ENCODE results near the gene PLCH2. TPM values are rescaled to one million over a fixed set of nuclear protein-coding genes. Genes with fewer than 3 reads are reported as not detected.

The PLCH2 gene
- total RNA-seq, 2 experiments from 2014 or later: 8.9 to 10.3 TPM

DNA sequence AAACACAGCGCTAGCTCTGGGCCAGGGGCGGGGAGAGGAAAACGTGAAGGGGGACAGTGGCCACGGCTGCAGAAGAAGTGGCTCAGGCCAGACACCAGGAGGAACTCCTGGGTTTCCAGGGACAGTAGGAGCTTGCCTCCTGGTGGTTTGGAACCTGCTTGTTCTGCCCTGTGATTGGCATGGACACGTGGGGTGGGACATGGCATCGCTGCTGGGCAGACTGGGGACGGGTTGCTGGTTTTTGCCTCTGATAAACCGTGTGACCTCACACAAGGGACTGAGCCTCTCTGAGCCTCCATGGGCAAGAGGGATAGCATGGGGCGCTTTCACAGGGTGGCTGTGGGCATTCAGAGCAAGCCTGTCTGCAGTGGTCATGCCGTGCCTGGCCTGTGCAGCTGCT, 7.5 kb upstream of the PLCH2 start:
- Mint-ChIP-seq H3K27me3 (no peaks in the 10 kb centered on the region), H3K4me1 (ENCODE audit: low read depth) (no peaks in the 10 kb centered on the region), H3K36me3 (no peaks in the 10 kb centered on the region), H3K9me3 (no peaks in the 10 kb centered on the region), H3K27ac (no peak overlapping the region), H3K4me3 (no peak overlapping the region)
- CTCF ChIA-PET: no interaction called here
- intact Hi-C loops (cut with micrococcal nuclease): no loop called here
- no peak for DNase-seq
- POLR2A ChIA-PET: no interaction called here

GRCh38 chr1:2469103-2469940, 6.8 kb upstream of the PLCH2 start:
- H3K4me1 Mint-ChIP-seq (ENCODE audit: low read depth): no peaks in the 10 kb centered on the region
- ChIA-PET POLR2A (no interaction called here), CTCF (no interaction called here)
- no peaks in the 10 kb centered on the region for H3K27me3 Mint-ChIP-seq
- no peaks in the 10 kb centered on the region for H3K36me3 Mint-ChIP-seq
- H3K27ac Mint-ChIP-seq: no peak overlapping the region
- H3K4me3 Mint-ChIP-seq: no peak overlapping the region
- no peak for DNase-seq
- H3K9me3 Mint-ChIP-seq: no peaks in the 10 kb centered on the region
- intact Hi-C loops (cut with micrococcal nuclease): no loop called here

DNA sequence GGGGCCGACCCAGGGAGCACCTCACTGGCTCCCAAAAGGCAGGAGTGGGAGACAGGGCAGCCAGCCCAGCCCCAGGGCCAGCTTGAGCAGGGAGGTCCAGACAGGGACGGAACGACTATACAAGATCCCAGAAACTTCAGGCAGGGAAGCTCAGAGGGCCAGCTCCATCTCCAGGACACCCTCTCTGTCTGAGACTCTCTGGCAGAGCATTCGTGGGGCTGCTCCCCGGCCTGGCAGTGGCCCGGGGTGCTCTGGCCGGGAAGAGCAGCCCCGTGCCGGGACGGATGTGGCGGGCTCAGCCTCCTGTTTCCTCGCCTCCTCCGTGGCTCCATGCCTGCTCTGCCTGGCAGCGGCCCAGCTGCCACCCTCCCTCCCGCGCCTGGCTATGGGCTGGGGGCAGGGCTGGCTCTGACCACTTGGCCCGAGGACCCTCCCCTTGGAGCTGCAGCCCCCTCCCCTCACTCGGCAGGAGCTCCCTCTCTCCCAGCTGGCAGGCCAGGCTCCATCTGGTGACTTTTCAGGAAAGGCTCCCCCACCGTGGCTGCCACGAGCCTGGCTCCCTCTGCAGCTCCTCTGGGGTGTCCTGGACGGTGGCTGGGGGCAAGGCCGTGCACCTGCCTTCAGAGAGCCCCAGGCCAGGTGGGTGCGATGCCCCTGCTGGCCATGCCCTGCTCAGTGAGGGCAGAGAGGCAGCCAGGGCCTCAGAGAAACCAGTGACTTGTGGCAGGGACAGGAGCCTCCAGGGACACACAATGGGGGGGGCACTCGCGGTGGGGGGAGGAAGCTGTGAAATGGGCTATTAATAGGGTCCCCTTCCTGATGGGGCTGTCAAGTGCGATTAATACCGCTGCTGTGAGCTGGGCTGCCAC, 5.6 kb upstream of the PLCH2 start:
- no peaks in the 10 kb centered on the region for H3K4me1 Mint-ChIP-seq (ENCODE audit: low read depth)
- intact Hi-C loops (cut with micrococcal nuclease): no loop called here
- CTCF ChIA-PET: no interaction called here
- no peaks in the 10 kb centered on the region for H3K36me3 Mint-ChIP-seq
- POLR2A ChIA-PET: interaction anchor here (1.3 kb wide), 1 partner anchor 10 kb away, joined by 4 read pairs; no protein-coding TSS in a partner anchor
- H3K27me3 Mint-ChIP-seq: no peaks in the 10 kb centered on the region
- no peak overlapping the region for H3K27ac Mint-ChIP-seq
- DNase-seq: no peak
- no peaks in the 10 kb centered on the region for H3K9me3 Mint-ChIP-seq
- no peak overlapping the region for H3K4me3 Mint-ChIP-seq

DNA sequence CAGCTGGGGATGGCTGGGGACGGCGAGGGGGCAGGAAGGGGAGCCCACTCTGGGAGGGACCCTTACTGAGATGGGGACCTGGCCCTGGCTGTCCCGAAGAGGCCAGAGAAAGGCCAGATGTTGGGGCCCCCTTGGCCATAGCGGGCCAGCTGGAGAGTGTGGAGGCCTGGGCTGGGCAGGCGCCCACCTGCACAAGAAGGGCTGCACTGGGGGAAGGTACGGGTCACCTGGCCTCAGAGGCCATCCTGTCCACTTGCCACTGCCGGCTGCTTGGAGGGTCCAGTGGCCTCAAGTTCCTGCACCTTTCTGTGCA, 5.0 kb upstream of the PLCH2 start:
- POLR2A ChIA-PET: interaction anchor here (1.3 kb wide), 1 partner anchor 9 kb away, joined by 4 read pairs; no protein-coding TSS in a partner anchor
- no peaks in the 10 kb centered on the region for H3K9me3 Mint-ChIP-seq
- H3K27me3 Mint-ChIP-seq: no peaks in the 10 kb centered on the region
- H3K27ac Mint-ChIP-seq: no peak overlapping the region
- CTCF ChIA-PET: no interaction called here
- no peaks in the 10 kb centered on the region for H3K36me3 Mint-ChIP-seq
- H3K4me1 Mint-ChIP-seq (ENCODE audit: low read depth): no peaks in the 10 kb centered on the region
- DNase-seq: no peak
- H3K4me3 Mint-ChIP-seq: no peak overlapping the region
- intact Hi-C loops (cut with micrococcal nuclease): no loop called here

GRCh38 chr1:2471587-2472001, 4.5 kb upstream of the PLCH2 start:
- Mint-ChIP-seq H3K4me1 (ENCODE audit: low read depth) (no peaks in the 10 kb centered on the region), H3K9me3 (no peaks in the 10 kb centered on the region), H3K36me3 (no peaks in the 10 kb centered on the region), H3K4me3 (no peak overlapping the region), H3K27me3 (no peaks in the 10 kb centered on the region), H3K27ac (no peak overlapping the region)
- POLR2A ChIA-PET: no interaction called here
- CTCF ChIA-PET: no interaction called here
- intact Hi-C loops (cut with micrococcal nuclease): no loop called here
- no peak for DNase-seq

DNA sequence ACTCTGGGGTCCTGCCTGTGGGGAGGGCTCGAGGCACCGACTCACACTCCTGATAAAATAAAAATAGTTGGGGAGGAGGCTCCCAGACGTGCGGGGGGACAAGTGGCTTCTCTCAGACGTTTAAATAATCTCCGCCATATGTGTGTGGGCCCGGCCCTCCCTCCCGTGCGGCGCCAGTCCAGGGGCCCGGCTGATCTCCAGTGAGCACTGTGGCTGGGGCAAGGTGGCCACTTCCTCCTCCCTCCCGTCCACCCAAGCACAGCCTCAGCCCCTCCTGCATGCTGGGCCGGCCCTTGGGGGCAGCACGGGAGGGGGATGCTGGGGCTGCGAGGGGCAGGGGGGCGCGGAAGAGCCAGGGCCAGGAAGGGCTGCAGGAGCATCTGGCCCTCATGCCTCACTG, 4.0 kb upstream of the PLCH2 start:
- Mint-ChIP-seq H3K4me1 (ENCODE audit: low read depth) (no peaks in the 10 kb centered on the region), H3K4me3 (no peak overlapping the region), H3K27me3 (no peaks in the 10 kb centered on the region), H3K27ac (no peak overlapping the region), H3K9me3 (no peaks in the 10 kb centered on the region), H3K36me3 (no peaks in the 10 kb centered on the region)
- POLR2A ChIA-PET: no interaction called here
- intact Hi-C loops (cut with micrococcal nuclease): no loop called here
- DNase-seq: no peak
- CTCF ChIA-PET: no interaction called here

DNA sequence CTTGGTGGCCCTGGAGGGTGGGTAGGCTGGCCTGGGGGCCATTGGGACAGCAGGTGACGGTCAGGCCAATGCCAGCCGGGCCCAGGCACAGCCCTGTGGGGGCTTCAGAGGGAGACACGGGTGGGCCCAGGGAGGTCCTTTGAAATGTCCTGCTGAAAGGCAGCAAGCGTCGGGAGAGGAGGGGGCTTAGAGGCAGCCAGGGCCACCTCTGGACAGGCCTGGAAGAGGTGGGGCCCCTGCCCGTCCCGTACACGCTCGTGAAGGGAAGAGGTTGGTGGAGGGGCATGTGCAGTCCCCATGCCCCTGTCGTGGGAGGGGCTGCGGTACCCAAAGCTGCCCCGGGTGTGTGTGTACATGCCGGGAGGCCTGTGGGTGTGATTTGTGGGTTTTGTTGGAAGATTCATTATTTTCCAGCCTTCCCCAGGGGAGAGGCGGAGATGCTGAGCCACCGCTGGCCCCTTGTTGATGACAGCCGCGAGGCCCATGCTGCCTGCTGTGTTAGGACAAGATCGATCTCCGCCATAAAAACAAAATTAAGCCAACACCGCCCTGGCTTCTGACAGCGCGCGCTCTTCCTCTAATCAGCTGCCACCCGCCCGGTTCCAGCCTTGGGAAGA, 3.4 kb upstream of the PLCH2 start:
- ChIA-PET CTCF (no interaction called here), POLR2A (no interaction called here)
- Mint-ChIP-seq H3K4me1 (ENCODE audit: low read depth) (no peaks in the 10 kb centered on the region), H3K27ac (no peak overlapping the region), H3K9me3 (no peaks in the 10 kb centered on the region), H3K27me3 (no peaks in the 10 kb centered on the region), H3K36me3 (no peaks in the 10 kb centered on the region), H3K4me3 (no peak overlapping the region)
- intact Hi-C loops (cut with micrococcal nuclease): no loop called here
- no peak for DNase-seq

DNA sequence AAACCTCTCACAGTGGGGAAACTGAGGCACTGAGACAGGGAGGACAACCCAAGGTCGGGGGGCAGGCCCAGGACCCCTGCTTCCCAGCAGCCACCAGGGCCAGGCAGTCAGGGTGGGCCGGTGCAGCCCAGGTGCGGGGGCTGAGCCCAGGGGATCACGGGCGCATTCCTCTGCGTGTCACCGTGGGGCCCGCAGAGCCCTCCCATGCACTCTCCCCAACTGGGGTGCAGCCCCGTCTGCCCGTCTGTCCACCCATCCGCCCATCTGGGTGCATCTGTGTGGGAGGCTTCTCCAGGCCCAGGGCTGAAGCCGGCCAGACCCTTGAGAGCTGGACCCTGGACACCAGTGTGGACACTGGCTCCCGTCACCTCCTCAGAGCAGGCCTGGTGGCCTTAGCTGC, 2.9 kb upstream of the PLCH2 start:
- H3K27ac Mint-ChIP-seq: no peak overlapping the region
- no peaks in the 10 kb centered on the region for H3K4me1 Mint-ChIP-seq (ENCODE audit: low read depth)
- ChIA-PET CTCF (no interaction called here), POLR2A (no interaction called here)
- no peaks in the 10 kb centered on the region for H3K27me3 Mint-ChIP-seq
- no peak for DNase-seq
- no peaks in the 10 kb centered on the region for H3K36me3 Mint-ChIP-seq
- H3K4me3 Mint-ChIP-seq: no peak overlapping the region
- no peaks in the 10 kb centered on the region for H3K9me3 Mint-ChIP-seq
- intact Hi-C loops (cut with micrococcal nuclease): no loop called here

DNA sequence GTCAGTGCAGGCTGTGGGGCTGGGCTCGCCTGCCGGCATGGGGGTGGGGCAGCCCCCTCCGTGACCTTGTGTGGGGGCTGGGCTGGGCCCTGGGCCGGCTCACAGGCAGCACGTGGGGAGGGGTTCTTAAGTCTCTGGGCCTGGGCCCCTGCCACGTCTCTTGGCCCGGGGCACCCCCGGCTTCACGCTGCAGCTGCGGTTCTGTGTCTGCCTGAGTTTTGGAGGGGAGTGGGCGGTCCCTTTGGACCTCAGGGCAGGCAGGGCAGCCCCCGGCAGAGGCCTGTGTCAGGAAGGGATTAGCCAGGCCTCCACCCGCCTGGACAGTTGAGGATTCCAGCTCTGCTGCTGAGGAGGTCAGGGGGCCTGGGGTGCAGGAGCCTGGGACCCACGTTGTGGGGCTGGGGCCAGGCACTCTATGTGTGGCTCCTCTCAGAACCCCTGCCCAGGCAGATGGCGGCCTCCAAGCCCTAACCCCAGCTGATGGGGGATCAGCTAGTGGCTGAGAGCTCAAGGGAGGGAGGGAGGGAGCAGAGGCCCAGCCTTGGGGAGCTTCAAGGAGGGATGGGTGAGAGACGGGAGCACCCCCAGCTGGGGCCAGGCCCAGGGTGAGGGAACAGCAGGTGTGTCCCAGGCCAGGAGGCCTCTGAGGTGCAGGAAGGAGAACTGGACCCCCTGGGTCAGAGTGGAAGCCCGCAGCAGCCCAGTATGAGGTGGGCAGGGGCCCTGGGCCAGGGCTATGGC, 1.8 kb upstream of the PLCH2 start:
- ChIA-PET CTCF (no interaction called here), POLR2A (no interaction called here)
- intact Hi-C loops (cut with micrococcal nuclease): no loop called here
- H3K36me3 Mint-ChIP-seq: no peaks in the 10 kb centered on the region
- H3K27ac Mint-ChIP-seq: no peak overlapping the region
- no peaks in the 10 kb centered on the region for H3K9me3 Mint-ChIP-seq
- no peak for DNase-seq
- H3K4me3 Mint-ChIP-seq: no peak overlapping the region
- H3K4me1 Mint-ChIP-seq (ENCODE audit: low read depth): no peaks in the 10 kb centered on the region
- no peaks in the 10 kb centered on the region for H3K27me3 Mint-ChIP-seq

- ChIA-PET CTCF (no interaction called here), POLR2A (no interaction called here)
- H3K4me1 Mint-ChIP-seq (ENCODE audit: low read depth): no peaks in the 10 kb centered on the region
- no peak for DNase-seq
- H3K27ac Mint-ChIP-seq: no peak overlapping the region
- H3K36me3 Mint-ChIP-seq: no peaks in the 10 kb centered on the region
- no peaks in the 10 kb centered on the region for H3K9me3 Mint-ChIP-seq
- H3K27me3 Mint-ChIP-seq: no peaks in the 10 kb centered on the region
- H3K4me3 Mint-ChIP-seq: no peak overlapping the region
- intact Hi-C loops (cut with micrococcal nuclease): no loop called here
Measured at GRCh38 chr1:2474933-2475371, 1.1 kb upstream of the PLCH2 start.

DNA sequence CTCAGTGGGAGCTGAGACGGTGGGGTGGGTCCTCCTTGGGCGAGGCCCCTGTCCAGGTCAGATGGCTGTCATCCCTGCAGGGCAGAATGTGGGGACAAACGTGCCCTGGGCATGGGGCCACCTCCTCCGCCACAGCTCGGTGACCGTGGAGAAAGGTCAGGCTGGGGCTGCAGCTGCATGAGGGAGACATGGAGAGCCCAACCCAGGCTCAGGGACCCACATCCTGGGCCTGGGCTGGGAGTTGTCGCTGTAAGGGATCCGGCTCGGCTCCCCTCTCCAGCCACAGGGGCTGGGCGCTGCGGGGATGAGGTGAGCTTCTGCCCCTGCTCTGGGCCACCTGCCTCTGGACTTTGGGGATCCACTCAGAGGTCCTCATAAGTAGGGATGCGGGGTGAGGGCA, 518 bp upstream of the PLCH2 start:
- intact Hi-C loops (cut with micrococcal nuclease): no loop called here
- Mint-ChIP-seq H3K4me3 (no peak overlapping the region), H3K27ac (no peak overlapping the region), H3K9me3 (no peaks in the 10 kb centered on the region), H3K4me1 (ENCODE audit: low read depth) (no peaks in the 10 kb centered on the region), H3K36me3 (no peaks in the 10 kb centered on the region), H3K27me3 (no peaks in the 10 kb centered on the region)
- no peak for DNase-seq
- CTCF ChIA-PET: no interaction called here
- POLR2A ChIA-PET: no interaction called here

DNA sequence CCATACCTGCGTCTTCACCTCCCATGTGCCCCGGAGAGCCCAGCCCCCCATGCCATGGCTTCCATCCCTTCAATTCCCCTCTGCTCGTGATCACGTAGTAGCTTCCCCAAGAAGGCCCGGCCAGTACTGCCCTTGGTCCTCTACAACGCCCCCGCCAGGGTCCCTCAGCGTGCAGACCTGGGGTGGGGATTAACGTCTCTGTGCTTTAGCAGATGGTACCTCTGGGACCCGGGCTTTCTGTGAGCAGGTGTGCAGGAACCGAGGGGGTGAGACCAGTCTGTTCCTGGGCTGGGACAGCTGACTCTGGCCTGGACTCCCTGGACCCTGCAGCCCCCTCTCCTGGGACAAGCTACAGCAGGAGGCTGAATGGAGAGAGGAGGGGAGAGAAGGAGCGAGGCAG, 1.2 kb downstream of the PLCH2 start:
- Mint-ChIP-seq H3K9me3 (no peaks in the 10 kb centered on the region), H3K27me3 (no peaks in the 10 kb centered on the region), H3K4me3 (no peak overlapping the region), H3K27ac (no peak overlapping the region), H3K36me3 (no peaks in the 10 kb centered on the region), H3K4me1 (ENCODE audit: low read depth) (no peaks in the 10 kb centered on the region)
- ChIA-PET CTCF (no interaction called here), POLR2A (no interaction called here)
- intact Hi-C loops (cut with micrococcal nuclease): no loop called here
- no peak for DNase-seq

Measured in activated CD4-positive, alpha-beta memory T cell treated with anti-CD3 and anti-CD28 coated beads for 36 hours (primary cell).